A673 (cell line): ENCODE data around the gene ALOXE3. TPM values are rescaled to one million over a fixed set of nuclear protein-coding genes. Genes with fewer than 3 reads are reported as not detected.

Experiments
- BruUV-seq: library from RNA; stranded (reverse); fragments of 400-500 nt; replicated peaks from 2 replicates; lab custom pipeline; 2021; lab: Mats Ljungman, UMichigan
- CTCF ChIA-PET: fragments of 300-600 bp; sonication (Branson Sonifier 250); formaldehyde crosslinking; loops from one replicate; lab custom pipeline; 2022; ENCODE audit warnings: antibody characterized with exemption; lab: Charles Lee
- POLR2A ChIA-PET: fragments of 300-600 bp; sonication (Branson Sonifier 250); formaldehyde crosslinking; loops from one replicate; lab custom pipeline; 2022; ENCODE audit warnings: antibody characterized with exemption; ENCODE audit not compliant: low non-redundant PET; lab: Charles Lee
- DNase-seq: peaks from one replicate; pipeline ENCODE4 v3.0.0-alpha.2; 2015; ENCODE audit warnings: low spot score
- H3K27ac ChIP-seq: fragments of 200-600 bp; sonication (generic); 2 replicates; pipeline ENCODE4 v1.5.1; 2016; ENCODE audit warnings: mixed run types, low read depth, mild to moderate bottlenecking, mixed read lengths, antibody characterized with exemption, low read length; ENCODE audit not compliant: poor library complexity, severe bottlenecking
- H3K27me3 ChIP-seq: fragments of 200-600 bp; sonication (generic); replicated peaks from 2 replicates; pipeline ENCODE4 v1.6.1; 2017; ENCODE audit warnings: mixed run types, low read depth, mild to moderate bottlenecking, mixed read lengths, antibody characterized with exemption, low read length; ENCODE audit not compliant: insufficient read depth, poor library complexity
- H3K36me3 ChIP-seq: fragments of 200-600 bp; sonication (generic); 2 replicates; pipeline ENCODE4 v1.6.1; 2016; ENCODE audit warnings: mixed run types, mild to moderate bottlenecking, mixed read lengths, antibody characterized with exemption, low read length; ENCODE audit not compliant: insufficient read depth, poor library complexity, severe bottlenecking
- H3K4me1 ChIP-seq: fragments of 200-600 bp; sonication (generic); 2 replicates; pipeline ENCODE4 v1.6.1; 2017; ENCODE audit warnings: mixed run types, mild to moderate bottlenecking, mixed read lengths, antibody characterized with exemption, low read length; ENCODE audit not compliant: insufficient read depth, poor library complexity, severe bottlenecking
- H3K4me3 ChIP-seq: fragments of 200-600 bp; sonication (generic); 2 replicates; pipeline ENCODE4 v1.5.1; 2016; ENCODE audit warnings: low read depth, mixed run types, mild to moderate bottlenecking, mixed read lengths, low read length; ENCODE audit not compliant: poor library complexity, severe bottlenecking
- H3K9me3 ChIP-seq: fragments of 200-600 bp; sonication (generic); 2 replicates; pipeline ENCODE4 v1.6.1; 2016; ENCODE audit warnings: mixed run types, low read depth, mild to moderate bottlenecking, mixed read lengths, antibody characterized with exemption, low read length; ENCODE audit not compliant: poor library complexity, severe bottlenecking
- EZH2 ChIP-seq: fragments of 200-600 bp; sonication (generic); IDR thresholded peaks from 2 replicates; pipeline ENCODE4 v1.6.1; 2017; ENCODE audit warnings: borderline replicate concordance, low read depth, mild to moderate bottlenecking, mixed read lengths, antibody characterized with exemption, low read length; ENCODE audit not compliant: poor library complexity, severe bottlenecking
- intact Hi-C: fragments of 100-400 bp; cut with micrococcal nuclease; formaldehyde crosslinking; loops from one replicate; pipeline ENCODE4 v1.10.0; 2022; ENCODE audit not compliant: unreplicated experiment
- total RNA-seq: library from RNA; stranded (reverse); gene quantifications from 2 replicates; pipeline ENCODE4 v1.2.3, GENCODE V29; 2021
- TF ChIP-seq, protein P1 (sequence below): fragments of 300-800, 200-600 bp; sonication (generic); conservative IDR thresholded peaks from 2 replicates; pipeline ENCODE4 v1.5.1; 2017; ENCODE audit warnings: low read depth, mild to moderate bottlenecking, antibody characterized with exemption, low read length, moderate library complexity, mixed read lengths

ALOXE3 gene
- total RNA-seq, 1 experiment from 2014 or later = not detected

DNA sequence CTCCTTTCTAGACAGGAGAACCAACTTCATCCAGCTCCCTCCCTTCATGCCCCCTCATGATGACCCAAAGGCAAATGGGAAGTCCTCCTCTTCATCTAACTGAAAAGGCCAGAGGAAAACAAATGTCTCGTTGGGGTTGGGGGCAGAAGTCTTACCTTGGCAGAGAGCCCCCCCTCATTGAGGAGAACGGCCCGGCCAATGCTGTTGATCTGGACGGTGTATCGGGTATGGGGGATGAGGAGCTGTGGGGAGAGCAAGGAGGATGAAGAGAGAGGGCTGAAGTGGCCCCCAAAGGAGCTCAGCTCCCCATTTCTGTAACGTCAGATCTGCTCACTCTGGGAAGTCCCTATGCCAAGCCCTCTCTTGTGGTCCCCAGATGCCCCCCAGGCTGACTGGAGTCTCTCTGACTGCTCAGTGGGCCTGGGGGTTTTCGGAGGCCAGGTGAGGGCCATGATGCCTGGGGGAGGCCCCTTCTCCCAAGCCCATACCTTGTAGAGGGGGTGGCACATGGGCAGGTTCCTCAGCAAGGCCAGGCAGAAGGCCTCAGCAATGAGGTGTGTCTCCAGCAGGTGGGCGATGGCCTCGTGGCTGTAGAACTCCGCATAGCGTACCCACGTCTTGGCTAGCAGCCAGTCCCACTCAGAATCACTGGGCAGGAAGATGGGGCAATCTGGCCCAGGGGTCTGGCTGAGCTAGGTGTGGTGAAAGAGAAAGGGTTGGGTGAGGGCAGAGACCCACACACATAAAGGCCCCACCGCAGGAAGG lies 41.6 kb downstream of the ALOXE3 start:
- DNase-seq = no peak
- H3K27ac ChIP-seq = no peak overlapping the region
- H3K4me3 ChIP-seq = no peak overlapping the region
- no peaks in the 10 kb centered on the region for H3K9me3 ChIP-seq
- peaks cover 5% of the 10 kb centered on the region for H3K4me1 ChIP-seq
- no peaks in the 10 kb centered on the region for H3K36me3 ChIP-seq
- no TSS peak for BruUV-seq
- ChIA-PET POLR2A (no interaction called here), CTCF (no interaction called here)
- intact Hi-C loops = no loop called here
- peaks cover 31% of the 10 kb centered on the region for H3K27me3 ChIP-seq
- TF ChIP-seq EZH2 = no peak
- TF ChIP-seq, protein P1, sequence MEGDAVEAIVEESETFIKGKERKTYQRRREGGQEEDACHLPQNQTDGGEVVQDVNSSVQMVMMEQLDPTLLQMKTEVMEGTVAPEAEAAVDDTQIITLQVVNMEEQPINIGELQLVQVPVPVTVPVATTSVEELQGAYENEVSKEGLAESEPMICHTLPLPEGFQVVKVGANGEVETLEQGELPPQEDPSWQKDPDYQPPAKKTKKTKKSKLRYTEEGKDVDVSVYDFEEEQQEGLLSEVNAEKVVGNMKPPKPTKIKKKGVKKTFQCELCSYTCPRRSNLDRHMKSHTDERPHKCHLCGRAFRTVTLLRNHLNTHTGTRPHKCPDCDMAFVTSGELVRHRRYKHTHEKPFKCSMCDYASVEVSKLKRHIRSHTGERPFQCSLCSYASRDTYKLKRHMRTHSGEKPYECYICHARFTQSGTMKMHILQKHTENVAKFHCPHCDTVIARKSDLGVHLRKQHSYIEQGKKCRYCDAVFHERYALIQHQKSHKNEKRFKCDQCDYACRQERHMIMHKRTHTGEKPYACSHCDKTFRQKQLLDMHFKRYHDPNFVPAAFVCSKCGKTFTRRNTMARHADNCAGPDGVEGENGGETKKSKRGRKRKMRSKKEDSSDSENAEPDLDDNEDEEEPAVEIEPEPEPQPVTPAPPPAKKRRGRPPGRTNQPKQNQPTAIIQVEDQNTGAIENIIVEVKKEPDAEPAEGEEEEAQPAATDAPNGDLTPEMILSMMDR = no peak

DNA sequence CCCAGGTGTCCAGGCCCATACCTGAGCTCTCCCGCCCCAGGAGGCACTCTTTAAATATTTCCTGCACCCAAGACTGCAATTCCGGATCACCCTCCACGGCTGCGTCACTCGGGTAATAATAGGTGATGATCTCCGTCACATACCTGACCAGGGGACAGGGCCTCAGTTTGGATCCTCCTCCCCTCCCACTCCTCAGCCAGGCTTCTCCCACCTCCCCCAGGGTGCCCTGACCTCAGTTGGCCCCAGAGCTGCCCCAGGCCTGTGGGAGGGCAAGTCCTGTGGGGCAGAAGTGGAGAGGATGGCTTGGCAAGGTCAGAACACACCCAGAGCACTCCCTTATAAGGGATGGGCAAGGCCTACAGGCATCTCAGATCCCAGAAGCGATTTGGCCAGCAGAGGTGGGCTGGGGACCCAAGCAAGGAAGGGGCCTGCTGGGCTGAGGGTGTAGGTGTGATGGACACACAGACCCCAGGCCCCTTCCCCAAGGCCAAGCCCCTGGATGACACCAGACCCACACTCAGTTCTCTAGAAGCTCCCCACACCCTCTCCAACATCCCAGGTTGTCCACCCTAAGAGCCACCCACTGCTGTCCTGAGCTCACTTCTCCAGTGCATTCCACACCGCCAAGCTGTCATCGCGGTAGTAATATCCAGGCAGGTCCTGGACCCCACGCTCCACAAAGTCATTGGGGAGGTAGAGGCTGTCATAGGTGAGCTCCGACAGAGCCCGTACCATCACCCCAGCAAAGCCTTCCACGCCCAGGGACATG lies 42.6 kb downstream of the ALOXE3 start:
- Histone ChIP-seq H3K9me3 (no peaks in the 10 kb centered on the region), H3K27ac (no peak overlapping the region), H3K4me3 (no peak overlapping the region), H3K36me3 (no peaks in the 10 kb centered on the region), H3K4me1 (peaks cover 5% of the 10 kb centered on the region), H3K27me3 (peaks cover 31% of the 10 kb centered on the region)
- no TSS peak for BruUV-seq
- ChIA-PET POLR2A (no interaction called here), CTCF (interaction anchor here (0.9 to 2.9 kb wide), 3 partner anchors 15 to 43 kb away, joined by 3 to 12 read pairs (median 5); no protein-coding TSS in a partner anchor)
- DNase-seq = no peak
- TF ChIP-seq EZH2 = no peak
- TF ChIP-seq, protein P1 = no peak
- intact Hi-C loops = no loop called here

DNA sequence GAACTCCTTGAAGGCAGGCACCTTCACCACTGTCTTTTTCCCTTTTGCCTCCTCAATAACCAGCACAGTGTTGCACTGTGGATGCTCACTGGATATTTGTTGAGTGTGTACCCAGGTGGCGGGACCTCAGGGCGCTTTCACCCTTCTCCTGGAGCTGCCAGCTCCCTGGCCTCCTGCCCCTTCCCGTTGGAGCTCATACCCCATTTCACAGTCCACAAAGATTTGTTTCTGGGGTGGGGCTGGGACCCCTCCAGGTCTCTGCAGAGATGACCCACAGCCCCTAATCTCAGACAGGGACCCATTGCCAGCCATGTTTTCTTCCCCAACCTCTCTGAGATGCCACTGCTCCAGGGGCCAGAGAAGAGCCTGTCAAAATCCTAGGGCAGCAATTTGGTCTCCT lies 43.2 kb downstream of the ALOXE3 start:
- TF ChIP-seq EZH2 = no peak
- TF ChIP-seq, protein P1 = no peak
- no peaks in the 10 kb centered on the region for H3K9me3 ChIP-seq
- POLR2A ChIA-PET = no interaction called here
- H3K27me3 ChIP-seq = peaks cover 31% of the 10 kb centered on the region
- intact Hi-C loops = no loop called here
- H3K4me1 ChIP-seq = peaks cover 5% of the 10 kb centered on the region
- H3K4me3 ChIP-seq = no peak overlapping the region
- H3K27ac ChIP-seq = no peak overlapping the region
- CTCF ChIA-PET = interaction anchor here (0.9 to 2.9 kb wide), 3 partner anchors 15 to 44 kb away, joined by 3 to 12 read pairs (median 5); no protein-coding TSS in a partner anchor
- no peak for DNase-seq
- H3K36me3 ChIP-seq = no peaks in the 10 kb centered on the region
- no TSS peak for BruUV-seq
